PC-9 (cell line): ENCODE data around the gene ZBTB7A. TPM values are rescaled to one million over a fixed set of nuclear protein-coding genes. Genes with fewer than 3 reads are reported as not detected.

ENCODE experiments used
- BruUV-seq: library from RNA; stranded (reverse); fragments of 400-500 nt; replicated peaks from 2 replicates; lab custom pipeline; 2021; lab: Mats Ljungman, UMichigan
- CTCF ChIA-PET: fragments of 300-600 bp; sonication (Branson Sonifier 250); formaldehyde crosslinking; loops from one replicate; lab custom pipeline; 2022; ENCODE audit warnings: antibody characterized with exemption; lab: Charles Lee
- POLR2A ChIA-PET: fragments of 300-600 bp; sonication (Branson Sonifier 250); formaldehyde crosslinking; loops from one replicate; lab custom pipeline; 2022; ENCODE audit warnings: antibody characterized with exemption; ENCODE audit not compliant: unreplicated experiment; lab: Charles Lee
- DNase-seq, 2 experiments: peaks; one replicate each; pipeline versions ENCODE4 v3.0.0 to v3.0.0-alpha.2; 2015 to 2022; ENCODE audit warnings: mixed read lengths in 1 of 2
- H2AFZ ChIP-seq: fragments of 200-600 bp; sonication (generic); 2 replicates; pipeline ENCODE4 v1.8.1; 2017; ENCODE audit warnings: antibody characterized with exemption
- H3F3A ChIP-seq: fragments of 200-600 bp; sonication (generic); 2 replicates; pipeline ENCODE4 v1.8.1; 2017; ENCODE audit warnings: antibody characterized with exemption, mild to moderate bottlenecking, low read depth; ENCODE audit not compliant: insufficient read depth
- H3K27ac ChIP-seq: fragments of 200-600 bp; sonication (generic); 2 replicates; pipeline ENCODE4 v1.6.1; 2016; ENCODE audit warnings: mixed run types
- H3K27me3 ChIP-seq: fragments of 200-600 bp; sonication (generic); 2 replicates; pipeline ENCODE4 v1.6.1; 2016; ENCODE audit warnings: low read depth, mixed run types; ENCODE audit not compliant: insufficient read depth
- H3K36me3 ChIP-seq: fragments of 200-600 bp; sonication (generic); 2 replicates; pipeline ENCODE4 v1.6.1; 2016; ENCODE audit warnings: low read depth, mixed run types
- H3K4me1 ChIP-seq: fragments of 200-600 bp; sonication (generic); replicated peaks from 2 replicates; pipeline ENCODE4 v1.6.1; 2016; ENCODE audit warnings: mixed run types; ENCODE audit not compliant: insufficient read depth
- H3K4me2 ChIP-seq: fragments of 200-600 bp; sonication (generic); 2 replicates; pipeline ENCODE4 v1.6.1; 2017; ENCODE audit warnings: mixed run types
- H3K4me3 ChIP-seq: fragments of 200-600 bp; sonication (generic); 2 replicates; pipeline ENCODE4 v1.6.1; 2016; ENCODE audit warnings: mixed run types
- H3K79me2 ChIP-seq: fragments of 200-600 bp; sonication (generic); 2 replicates; pipeline ENCODE4 v1.6.1; 2017; ENCODE audit warnings: low read depth, mixed run types
- H3K9me2 ChIP-seq: fragments of 200-600 bp; sonication (generic); 2 replicates; pipeline ENCODE4 v1.8.1; 2017; ENCODE audit warnings: mild to moderate bottlenecking; ENCODE audit not compliant: insufficient read depth
- H3K9me3 ChIP-seq: fragments of 200-600 bp; sonication (generic); 2 replicates; pipeline ENCODE4 v1.8.1; 2016; ENCODE audit warnings: low read depth; ENCODE audit not compliant: insufficient read depth
- H4K20me1 ChIP-seq: fragments of 200-600 bp; sonication (generic); 2 replicates; pipeline ENCODE4 v1.8.1; 2017; ENCODE audit not compliant: insufficient read depth
- EZH2 ChIP-seq: fragments of 200-600 bp; sonication (generic); IDR thresholded peaks from 2 replicates; pipeline ENCODE4 v1.8.0; 2017; ENCODE audit warnings: antibody characterized with exemption, low read depth
- intact Hi-C: fragments of 100-400 bp; cut with micrococcal nuclease; formaldehyde crosslinking; loops from one replicate; pipeline ENCODE4 v1.10.0; 2022; ENCODE audit not compliant: unreplicated experiment
- total RNA-seq: library from RNA; stranded (reverse); gene quantifications from 2 replicates; pipeline ENCODE4 v1.2.3, GENCODE V29; 2021
- TF ChIP-seq, protein P1 (sequence below): fragments of 200-600 bp; sonication (generic); conservative IDR thresholded peaks from 2 replicates; pipeline ENCODE4 v1.6.1; 2017; ENCODE audit warnings: mixed run types, antibody characterized with exemption, mild to moderate bottlenecking, moderate library complexity

ZBTB7A gene
- total RNA-seq, 1 experiment from 2014 or later: 41.2 TPM

DNA sequence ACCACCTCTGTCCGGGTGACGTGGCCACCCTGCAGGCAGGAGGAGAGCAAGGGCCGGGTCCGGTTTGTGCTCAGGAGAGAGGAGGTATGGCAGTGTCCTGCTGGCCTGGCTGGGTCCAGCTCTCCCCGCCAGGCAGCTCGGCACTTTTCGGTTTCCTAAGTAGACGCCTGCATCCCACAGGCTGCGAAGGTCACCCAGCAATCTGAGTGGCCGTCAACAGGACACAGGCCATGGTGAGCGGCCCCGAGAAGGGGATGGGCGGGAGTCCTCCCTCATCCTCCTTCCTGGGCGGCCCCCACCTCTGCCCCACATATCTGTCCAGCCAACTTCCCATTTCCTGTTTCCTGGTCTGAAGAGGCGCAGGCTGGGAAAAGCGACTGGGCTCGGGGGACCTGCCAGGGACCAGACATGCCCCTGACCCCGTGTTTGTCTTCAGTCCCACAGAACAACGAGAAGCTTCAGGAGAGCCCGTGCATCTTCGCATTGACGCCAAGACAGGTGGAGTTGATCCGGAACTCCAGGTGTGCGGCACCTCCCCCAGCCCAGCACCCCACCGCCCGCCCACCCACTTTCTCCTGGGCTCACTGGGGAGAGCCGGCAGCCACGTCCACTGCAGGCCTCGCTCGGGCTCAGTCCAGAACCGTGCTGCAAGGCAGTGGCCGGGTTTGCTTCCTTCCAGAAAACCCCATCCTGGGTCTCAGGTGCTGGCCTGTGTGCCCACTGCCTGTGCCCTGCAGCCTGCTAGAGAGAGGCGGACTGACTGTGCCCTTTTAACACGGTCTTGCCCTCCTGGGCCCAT lies 42.9 kb downstream of the ZBTB7A start:
- Histone ChIP-seq H3K9me2 (no peaks in the 10 kb centered on the region), H3K9me3 (no peaks in the 10 kb centered on the region), H3K27me3 (no peaks in the 10 kb centered on the region), H3K4me1 (no peaks in the 10 kb centered on the region), H3F3A (no peaks in the 10 kb centered on the region), H3K36me3 (no peaks in the 10 kb centered on the region), H2AFZ (no peak overlapping the region), H3K4me3 (no peak overlapping the region), H3K27ac (no peak overlapping the region), H3K4me2 (no peak overlapping the region), H3K79me2 (peaks cover under 1% of the 10 kb centered on the region; the same call in 1 of the 2 replicates), H4K20me1 (peaks cover 12% of the 10 kb centered on the region)
- no TSS peak for BruUV-seq
- no peak for DNase-seq
- intact Hi-C loops: no loop called here
- no peak for TF ChIP-seq EZH2
- TF ChIP-seq, protein P1, sequence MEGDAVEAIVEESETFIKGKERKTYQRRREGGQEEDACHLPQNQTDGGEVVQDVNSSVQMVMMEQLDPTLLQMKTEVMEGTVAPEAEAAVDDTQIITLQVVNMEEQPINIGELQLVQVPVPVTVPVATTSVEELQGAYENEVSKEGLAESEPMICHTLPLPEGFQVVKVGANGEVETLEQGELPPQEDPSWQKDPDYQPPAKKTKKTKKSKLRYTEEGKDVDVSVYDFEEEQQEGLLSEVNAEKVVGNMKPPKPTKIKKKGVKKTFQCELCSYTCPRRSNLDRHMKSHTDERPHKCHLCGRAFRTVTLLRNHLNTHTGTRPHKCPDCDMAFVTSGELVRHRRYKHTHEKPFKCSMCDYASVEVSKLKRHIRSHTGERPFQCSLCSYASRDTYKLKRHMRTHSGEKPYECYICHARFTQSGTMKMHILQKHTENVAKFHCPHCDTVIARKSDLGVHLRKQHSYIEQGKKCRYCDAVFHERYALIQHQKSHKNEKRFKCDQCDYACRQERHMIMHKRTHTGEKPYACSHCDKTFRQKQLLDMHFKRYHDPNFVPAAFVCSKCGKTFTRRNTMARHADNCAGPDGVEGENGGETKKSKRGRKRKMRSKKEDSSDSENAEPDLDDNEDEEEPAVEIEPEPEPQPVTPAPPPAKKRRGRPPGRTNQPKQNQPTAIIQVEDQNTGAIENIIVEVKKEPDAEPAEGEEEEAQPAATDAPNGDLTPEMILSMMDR: no peak
- ChIA-PET CTCF (no interaction called here), POLR2A (interaction anchor here (0.5 kb wide), 1 partner anchor 94 kb away, joined by 3 read pairs; no protein-coding TSS in a partner anchor)

DNA sequence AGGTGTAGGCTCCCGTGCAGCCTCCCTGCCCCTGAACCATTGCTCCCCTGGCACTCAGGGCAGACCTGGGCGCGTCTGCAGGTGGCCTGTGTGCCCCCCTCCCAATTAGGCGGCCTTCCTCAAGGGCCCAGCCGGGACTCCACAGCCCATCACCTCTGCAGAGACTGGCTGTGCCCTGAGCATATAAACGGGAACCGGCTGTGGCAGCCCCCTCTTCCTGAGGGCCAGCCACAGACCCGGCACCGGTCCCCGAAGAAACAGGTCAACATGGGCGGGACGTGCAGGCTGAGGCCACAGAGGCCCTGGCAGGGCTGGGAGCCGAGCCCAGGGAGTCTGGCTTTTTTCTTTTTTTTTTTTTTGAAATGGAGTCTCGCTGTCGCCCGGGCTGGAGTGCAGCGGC lies 47.1 kb downstream of the ZBTB7A start:
- Histone ChIP-seq H2AFZ (no peak overlapping the region), H3K9me3 (no peaks in the 10 kb centered on the region), H3K9me2 (no peaks in the 10 kb centered on the region), H3K79me2 (peaks cover 6% of the 10 kb centered on the region; the same call in 1 of the 2 replicates), H3K4me2 (no peak overlapping the region), H3K36me3 (no peaks in the 10 kb centered on the region), H3K27me3 (no peaks in the 10 kb centered on the region), H4K20me1 (peaks cover 19% of the 10 kb centered on the region), H3K4me1 (no peaks in the 10 kb centered on the region), H3K27ac (no peak overlapping the region), H3K4me3 (no peak overlapping the region), H3F3A (no peaks in the 10 kb centered on the region)
- no TSS peak for BruUV-seq
- no peak for DNase-seq
- ChIA-PET POLR2A (no interaction called here), CTCF (no interaction called here)
- intact Hi-C loops: no loop called here
- TF ChIP-seq, protein P1: no peak
- TF ChIP-seq EZH2: no peak

DNA sequence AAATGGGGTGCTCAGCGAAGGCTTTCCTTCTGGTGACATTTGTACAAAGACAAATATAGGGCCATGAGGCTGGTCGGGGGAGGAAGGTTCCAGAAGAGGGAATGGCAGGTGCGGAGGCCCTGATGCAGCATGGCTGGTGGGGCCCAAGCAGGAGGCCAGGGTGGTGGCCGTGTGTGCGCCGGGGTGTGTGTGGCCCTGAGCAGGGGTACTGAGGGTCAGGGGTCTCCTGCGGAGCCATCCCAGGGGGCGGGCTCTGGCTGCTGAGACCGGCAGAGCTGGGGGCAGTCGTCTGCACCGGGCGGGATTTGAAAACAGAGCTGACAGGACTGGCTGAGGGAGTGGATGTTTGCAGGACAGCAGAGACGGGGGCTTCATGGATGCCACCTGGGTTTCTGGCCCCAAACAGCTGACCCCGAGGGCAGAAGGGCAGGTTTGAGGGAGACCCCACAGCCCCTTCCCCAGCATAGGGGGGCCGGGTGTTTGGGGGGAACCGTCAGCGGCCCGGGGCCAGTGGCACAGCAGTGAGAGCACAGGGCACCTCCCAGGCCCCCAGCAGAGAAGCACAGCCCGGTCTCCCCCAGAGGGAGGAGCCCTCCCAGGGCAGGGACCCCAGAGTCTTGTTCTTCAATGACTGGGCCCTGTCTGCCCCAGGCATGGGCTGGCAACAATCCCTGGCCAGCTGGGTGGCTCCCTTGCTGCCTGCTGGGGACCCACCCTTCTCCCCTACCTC lies 47.8 kb downstream of the ZBTB7A start:
- ChIA-PET CTCF (no interaction called here), POLR2A (no interaction called here)
- no peak overlapping the region for H3K27ac ChIP-seq
- no peak for DNase-seq
- no peaks in the 10 kb centered on the region for H3K36me3 ChIP-seq
- TF ChIP-seq EZH2: no peak
- TF ChIP-seq, protein P1: no peak
- no peaks in the 10 kb centered on the region for H3K27me3 ChIP-seq
- H3K4me3 ChIP-seq: no peak overlapping the region
- H4K20me1 ChIP-seq: peaks cover 25% of the 10 kb centered on the region
- no peak overlapping the region for H3K4me2 ChIP-seq
- intact Hi-C loops: no loop called here
- H3K9me2 ChIP-seq: no peaks in the 10 kb centered on the region
- no peaks in the 10 kb centered on the region for H3K4me1 ChIP-seq
- H3K9me3 ChIP-seq: no peaks in the 10 kb centered on the region
- no TSS peak for BruUV-seq
- no peaks in the 10 kb centered on the region for H3F3A ChIP-seq
- H3K79me2 ChIP-seq: peaks cover 6% of the 10 kb centered on the region; the same call in 1 of the 2 replicates
- no peak overlapping the region for H2AFZ ChIP-seq
